GM18505 (cell line): ENCODE data around the gene MAB21L1.

Experiments used
- ATAC-seq: cut with Tn5 transposase; IDR thresholded peaks from one replicate; pipeline ENCODE4 v1.9.1; 2021; ENCODE audit not compliant: unreplicated experiment
- POLR2A ChIP-seq: IDR thresholded peaks from 4 replicates; pipeline ENCODE4 v1.6.1; 2011; ENCODE audit warnings: borderline replicate concordance; ENCODE audit not compliant: insufficient read depth, insufficient read length; ENCODE audit errors: extremely low read depth

The MAB21L1 gene

GRCh38 chr13:35475960-35476943 is at the start of gene MAB21L1:
MAB21L1 (minus strand) TSS chr13:35476689; CDS start chr13:35476138, 551 bp downstream.
- TF ChIP-seq POLR2A: no peak
- no peak for ATAC-seq

DNA sequence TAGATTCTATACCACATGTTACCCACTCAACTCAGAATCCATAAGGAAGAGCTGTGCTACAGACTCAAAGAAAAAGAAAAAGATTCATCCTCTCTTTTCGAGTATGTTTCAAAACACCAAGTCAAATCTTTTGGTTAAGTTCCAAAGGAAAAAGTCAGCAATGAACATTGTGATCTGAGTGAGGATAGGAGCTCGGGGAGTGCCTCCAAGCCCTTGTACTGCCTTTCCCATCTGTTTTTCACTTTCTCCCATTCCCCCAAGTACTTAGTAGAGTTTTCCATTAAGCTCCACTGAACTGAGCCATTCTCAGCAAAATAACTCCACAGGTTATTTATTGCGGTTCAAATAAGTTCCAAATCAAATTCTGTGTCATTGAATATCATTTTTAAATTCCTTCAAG is 47.7 kb upstream of the MAB21L1 start:
- no peak for TF ChIP-seq POLR2A
- ATAC-seq: no peak

DNA sequence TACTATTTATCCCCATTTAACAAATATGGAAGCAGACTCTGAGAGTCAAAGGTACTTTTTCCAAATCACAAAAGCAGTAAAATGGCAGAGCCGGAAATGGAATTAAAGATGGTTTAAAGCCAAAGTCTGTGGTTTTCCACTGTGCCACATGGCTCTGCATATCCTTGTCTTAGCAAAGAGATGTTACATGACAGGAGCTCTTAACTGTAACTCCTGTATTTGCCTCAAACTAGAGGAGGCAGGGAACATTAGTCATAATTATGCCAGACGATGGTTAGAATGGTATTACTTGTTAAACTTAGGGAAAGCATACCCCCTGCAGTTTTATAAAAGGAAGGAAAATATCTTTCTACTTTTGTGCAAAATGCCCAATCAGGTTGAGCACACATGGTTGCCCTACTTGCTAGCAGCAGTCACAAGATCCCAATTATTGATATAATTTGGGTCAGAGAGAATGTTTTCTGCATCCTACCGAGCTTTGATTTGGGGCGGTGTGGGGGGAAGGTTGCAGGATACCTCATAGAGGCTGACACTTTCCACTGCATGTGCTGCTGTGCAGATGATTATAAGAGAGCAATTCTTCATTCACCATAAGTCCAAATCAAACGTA is 42.0 kb upstream of the MAB21L1 start:
- ATAC-seq: no peak
- TF ChIP-seq POLR2A: no peak

DNA sequence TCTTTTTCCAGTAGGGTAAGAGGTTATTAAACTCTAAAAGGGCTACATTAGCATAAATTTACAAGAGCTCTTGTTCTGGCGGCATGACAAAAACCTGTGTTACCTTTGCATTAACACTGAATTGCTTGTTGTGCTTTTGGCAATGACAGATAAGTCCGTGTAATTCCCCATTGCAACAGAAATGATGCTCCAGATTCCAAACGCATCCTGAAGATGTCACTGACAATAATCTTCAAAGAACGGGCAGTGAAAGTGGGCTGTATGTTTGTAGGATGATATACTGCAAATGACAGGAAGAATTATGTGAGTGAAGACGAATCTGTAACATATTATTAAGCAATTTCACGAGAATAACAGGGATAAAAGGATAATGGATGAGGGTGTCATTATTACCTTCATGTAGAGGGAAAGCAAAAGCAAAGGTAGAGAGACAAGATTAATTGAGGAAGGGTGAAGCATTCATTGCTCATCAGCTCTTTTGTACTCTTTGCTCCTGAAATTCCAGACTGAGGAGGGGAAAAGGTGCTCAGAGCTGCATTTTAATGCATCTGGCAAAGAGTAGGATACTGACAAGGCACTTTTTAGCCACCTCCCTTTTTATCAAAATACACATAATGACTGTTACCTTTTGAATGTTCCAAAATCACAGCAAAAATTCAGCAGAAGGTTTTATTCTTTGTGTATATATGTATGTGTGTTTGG is 38.5 kb upstream of the MAB21L1 start:
- no peak for TF ChIP-seq POLR2A
- no peak for ATAC-seq

DNA sequence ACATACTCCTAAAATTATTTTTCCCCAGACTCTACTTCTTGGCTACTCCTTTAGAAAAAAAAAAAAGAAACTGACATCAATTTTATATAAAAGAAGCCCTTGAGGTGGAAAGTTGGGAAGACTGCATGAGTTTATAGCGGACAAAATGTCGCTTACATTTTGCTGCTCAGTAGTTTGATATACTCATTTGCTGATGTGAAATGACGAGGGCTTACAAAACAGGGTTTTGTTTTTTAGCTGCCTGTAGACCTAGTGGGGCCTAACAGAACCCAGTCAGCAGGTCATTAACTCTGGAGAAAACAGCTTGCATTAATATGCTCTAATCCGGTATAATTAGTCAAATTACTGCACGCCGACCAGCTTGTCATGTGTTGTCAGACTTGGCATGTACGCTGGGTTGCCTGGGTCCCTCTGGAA is 37.6 kb upstream of the MAB21L1 start:
- ATAC-seq: no peak
- TF ChIP-seq POLR2A: no peak

GRCh38 chr13:35512271-35512920 is 35.9 kb upstream of the MAB21L1 start:
- no peak for ATAC-seq
- TF ChIP-seq POLR2A: no peak

DNA sequence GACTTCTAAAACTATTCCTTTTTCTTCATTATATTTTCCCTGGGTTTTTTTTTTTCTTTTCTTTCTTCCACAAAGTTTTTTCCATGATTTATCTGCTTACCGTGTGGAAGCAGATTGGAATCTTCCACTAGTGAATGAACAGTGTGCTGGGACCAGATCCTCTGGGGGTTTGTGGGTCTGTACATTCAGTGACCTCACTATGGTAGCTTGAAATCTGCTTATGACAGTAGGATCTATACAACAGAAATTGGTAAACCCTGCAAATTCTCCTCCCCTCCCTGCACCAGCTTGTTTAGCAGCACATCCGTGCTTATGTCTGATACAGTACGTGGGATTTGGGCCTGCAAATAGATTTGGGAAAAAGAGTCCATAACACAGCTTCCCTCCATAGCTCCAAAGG is 26.0 kb upstream of the MAB21L1 start:
- ATAC-seq: no peak
- TF ChIP-seq POLR2A: no peak

- TF ChIP-seq POLR2A: no peak
- no peak for ATAC-seq
These were observed 25.3 kb upstream of the MAB21L1 start for GRCh38 chr13:35501661-35502235.

DNA sequence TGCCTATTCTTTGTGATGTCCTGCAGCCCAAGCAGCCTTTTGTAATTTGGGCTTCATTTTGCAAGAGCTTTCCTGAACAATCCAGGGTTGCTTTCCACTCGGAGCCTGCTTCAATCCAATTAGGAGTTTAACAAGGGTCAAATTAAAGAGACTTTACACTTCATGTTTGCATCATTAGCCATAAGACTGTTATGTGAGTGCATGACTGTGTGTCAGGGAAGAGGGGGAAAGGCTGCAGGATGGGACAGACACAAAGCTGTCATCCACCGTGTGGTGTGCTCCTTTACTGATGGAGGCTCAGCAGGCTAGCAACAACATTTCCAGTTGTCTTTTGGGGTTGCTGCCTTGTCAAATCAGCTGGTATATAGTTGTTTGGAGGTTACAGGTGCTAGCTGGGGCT is 23.7 kb upstream of the MAB21L1 start:
- no peak for ATAC-seq
- TF ChIP-seq POLR2A: no peak

- no peak for TF ChIP-seq POLR2A
- ATAC-seq: no peak
These were observed 23.2 kb upstream of the MAB21L1 start for GRCh38 chr13:35499676-35500075.

- no peak for ATAC-seq
- TF ChIP-seq POLR2A: no peak
These were observed 22.7 kb upstream of the MAB21L1 start for GRCh38 chr13:35499196-35499662.

DNA sequence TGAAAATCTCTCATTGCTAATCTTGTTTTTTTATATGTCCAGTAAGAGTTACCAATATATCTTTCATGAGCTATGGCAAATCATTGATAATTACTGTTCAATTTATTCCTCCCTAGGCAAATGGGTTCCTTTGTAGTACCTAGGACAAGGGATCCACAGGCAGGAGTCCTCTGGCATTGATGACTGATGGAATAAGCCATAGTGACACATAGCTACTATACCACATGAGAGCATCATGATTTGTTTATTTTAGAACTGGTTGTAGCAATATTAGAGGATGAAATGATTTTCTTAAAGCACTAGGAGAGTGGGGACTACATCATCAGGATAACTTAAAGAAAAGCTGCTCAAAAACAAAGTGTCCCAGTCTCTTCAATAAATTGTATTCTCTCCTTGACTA is 21.7 kb upstream of the MAB21L1 start:
- no peak for ATAC-seq
- TF ChIP-seq POLR2A: no peak

DNA sequence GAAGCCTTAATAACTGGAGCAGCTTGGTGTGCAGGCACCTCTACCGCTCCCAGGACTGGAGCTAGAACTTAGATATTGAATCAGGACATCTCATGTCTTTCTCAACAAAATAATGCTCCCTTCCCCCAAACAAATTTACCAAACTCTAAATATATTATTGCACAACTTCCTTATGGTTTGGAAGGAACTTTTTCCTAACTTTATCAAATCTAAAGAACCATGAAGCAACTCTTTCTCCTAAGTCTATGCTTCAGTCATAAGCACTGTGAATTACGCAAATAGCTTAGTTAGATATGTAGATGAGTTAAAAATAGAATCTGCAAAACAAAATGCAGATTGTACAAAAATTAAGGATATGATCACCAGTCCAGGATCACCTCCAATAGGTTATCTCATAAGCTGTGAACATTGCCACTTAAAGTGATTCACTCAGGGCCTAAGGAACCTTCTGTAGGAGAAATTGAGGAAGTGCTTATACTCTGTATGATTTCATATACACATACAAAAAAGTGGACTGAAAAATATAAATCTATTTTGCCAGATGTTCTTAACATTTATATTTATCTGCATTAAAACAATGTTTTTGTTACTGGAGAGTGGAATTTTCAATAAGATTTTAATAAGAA is 20.4 kb upstream of the MAB21L1 start:
- ATAC-seq: no peak
- TF ChIP-seq POLR2A: no peak

DNA sequence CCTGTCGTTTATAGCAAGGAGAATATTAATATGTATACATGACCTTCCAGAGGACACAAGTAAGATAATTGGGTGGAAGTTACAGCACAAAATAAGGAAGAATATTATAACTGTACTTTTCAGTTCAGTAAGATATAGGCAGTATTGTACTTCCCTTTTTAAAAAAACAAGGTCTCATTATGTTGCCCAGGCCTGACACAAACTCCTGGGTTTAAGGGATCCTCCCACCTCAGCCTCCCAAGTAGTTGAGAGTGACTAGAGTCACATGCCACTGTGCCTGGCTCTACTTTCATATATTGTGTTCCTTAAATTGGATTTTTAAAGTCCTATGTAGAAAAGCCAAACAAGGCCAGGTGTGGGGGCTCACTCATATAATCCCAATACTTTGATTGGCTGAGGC is 19.5 kb upstream of the MAB21L1 start:
- TF ChIP-seq POLR2A: no peak
- ATAC-seq: no peak
